Aorta (tissue), 5 donors: ENCODE measurements around the gene CRKL. TPM values are rescaled to one million over a fixed set of nuclear protein-coding genes. Genes with fewer than 3 reads are reported as not detected.
A peak's percentile ranks its signal among the peaks of the same experiment; 100 is the strongest.

Source experiments
- ATAC-seq: fragments of 200-7000 bp; cut with Tn5 transposase; one replicate; pipeline ENCODE4 v1.9.1; 2022; ENCODE audit warnings: moderate library complexity; ENCODE audit not compliant: low FRiP score
- DNase-seq, 2 donors: peaks; one replicate each; pipeline ENCODE4 v3.0.0-alpha.2; 2020
- H3K27ac ChIP-seq, 2 donors: one replicate each; pipeline ENCODE4 v1.5.1; 2013; ENCODE audit warnings: low read length in 2 of 2, mild to moderate bottlenecking in 2 of 2, moderate library complexity in 2 of 2, control low read depth in 1 of 2, inconsistent platforms in 1 of 2, low read depth in 1 of 2
- H3K27me3 ChIP-seq, 2 donors: one replicate each; pipeline ENCODE4 v1.6.1; 2013; ENCODE audit warnings: control low read depth in 1 of 2, low read length in 1 of 2, mild to moderate bottlenecking in 1 of 2, moderate library complexity in 1 of 2; ENCODE audit not compliant: insufficient read depth in 2 of 2, control insufficient read depth in 1 of 2
- H3K36me3 ChIP-seq, 2 donors: one replicate each; pipeline ENCODE4 v1.6.1; 2013; ENCODE audit warnings: control low read depth in 1 of 2, low read length in 1 of 2, mild to moderate bottlenecking in 1 of 2; ENCODE audit not compliant: insufficient read depth in 2 of 2, control insufficient read depth in 1 of 2
- H3K4me1 ChIP-seq, 2 donors: one replicate each; pipeline ENCODE4 v1.6.1; 2013; ENCODE audit warnings: low read length in 2 of 2, control low read depth in 1 of 2, mild to moderate bottlenecking in 1 of 2, moderate library complexity in 1 of 2; ENCODE audit not compliant: insufficient read depth in 2 of 2, control insufficient read depth in 1 of 2
- H3K4me3 ChIP-seq, 2 donors: one replicate each; pipeline ENCODE4 v1.5.1; 2013; ENCODE audit warnings: low read length in 2 of 2, control low read depth in 1 of 2, mild to moderate bottlenecking in 1 of 2
- H3K9me3 ChIP-seq: one replicate; pipeline ENCODE4 v1.6.1; 2013; ENCODE audit warnings: mild to moderate bottlenecking, low read length; ENCODE audit not compliant: control insufficient read depth
- WGBS, 2 donors: extraction: QIAGEN DNeasy Blood & Tissue Kit; methylation state at CpG; one replicate each; pipeline ENCODE4 v1.1.7; 2013; 5-methylcytosine and 5-hydroxymethylcytosine counted together
- intact Hi-C, 2 donors: fragments of 100-400 bp; cut with DNase I; formaldehyde crosslinking; loops; one replicate each; pipeline versions ENCODE4 v1.14.2 to v1.15.0; 2022
- polyA plus RNA-seq, 2 donors: library from polyadenylated mRNA; stranded (reverse); fragments of 200-250 nt; gene quantifications; one replicate each; pipeline ENCODE4 v1.2.3, GENCODE V29; 2013
- total RNA-seq, 2 donors: library from RNA; stranded (reverse); fragmentation: NEBNext Ultra II Directional; extraction: Animal tissue kit (Norgen Biotek cat#: 25700); gene quantifications; one replicate each; pipeline ENCODE4 v1.2.1, GENCODE V29; 2021
- donor health status: healthy with polysubstance abuse.
- donor health status: Bipolar disorder and iron deficiency.
- donor health status: DM: no; HTN: no; CAD: no.
- donor health status: DM: no; HTN: no; CAD: no.
- donor health status: DM: yes; HTN: yes; CAD: no.

CRKL gene
- total and polyA plus RNA-seq, 4 donors: 9.5 to 45.9 (median 25.3) TPM

GRCh38 chr22:20881869-20882815, 35.1 kb upstream of the CRKL start:
- no peak for DNase-seq
- 88 to 92% methylated on average over 9 of the region's 9 CpGs for WGBS, 2 donors
- no peaks in the 10 kb centered on the region for H3K4me1 ChIP-seq
- H3K27me3 ChIP-seq: no peaks in the 10 kb centered on the region
- H3K27ac ChIP-seq: no peak overlapping the region
- intact Hi-C loops: no loop called here
- H3K36me3 ChIP-seq: peaks cover 0 to 6% of the 10 kb centered on the region in 2 donors
- H3K9me3 ChIP-seq: no peaks in the 10 kb centered on the region
- no peak for ATAC-seq
- no peak overlapping the region for H3K4me3 ChIP-seq

- H3K4me3 ChIP-seq: no peak overlapping the region
- no peak overlapping the region for H3K27ac ChIP-seq
- H3K27me3 ChIP-seq: no peaks in the 10 kb centered on the region
- no peaks in the 10 kb centered on the region for H3K9me3 ChIP-seq
- no peak for DNase-seq
- ATAC-seq: no peak
- H3K36me3 ChIP-seq: peaks cover 0 to 6% of the 10 kb centered on the region in 2 donors
- no peaks in the 10 kb centered on the region for H3K4me1 ChIP-seq
- 83 to 86% methylated on average over 6 of the region's 6 CpGs for WGBS, 2 donors
- intact Hi-C loops: no loop called here
These were observed 34.4 kb upstream of the CRKL start for GRCh38 chr22:20882855-20883254.

GRCh38 chr22:20884454-20884853, 32.8 kb upstream of the CRKL start:
- ATAC-seq: no peak
- no peaks in the 10 kb centered on the region for H3K27me3 ChIP-seq
- no peak overlapping the region for H3K4me3 ChIP-seq
- intact Hi-C loops: no loop called here
- no peak overlapping the region for H3K27ac ChIP-seq
- peaks cover 0 to 9% of the 10 kb centered on the region in 2 donors for H3K36me3 ChIP-seq
- WGBS, 2 donors: 73 to 76% methylated on average over 4 of the region's 4 CpGs
- H3K4me1 ChIP-seq: no peaks in the 10 kb centered on the region
- no peaks in the 10 kb centered on the region for H3K9me3 ChIP-seq
- no peak for DNase-seq

GRCh38 chr22:20885017-20885556, 32.1 kb upstream of the CRKL start:
- whole genome bisulfite sequencing, 2 donors: 73% methylated on average over 8 of the region's 8 CpGs
- ATAC-seq: no peak
- Histone ChIP-seq H3K9me3 (no peaks in the 10 kb centered on the region), H3K4me3 (no peak overlapping the region), H3K27me3 (no peaks in the 10 kb centered on the region), H3K27ac (no peak overlapping the region), H3K4me1 (no peaks in the 10 kb centered on the region), H3K36me3 (peaks cover 0 to 10% of the 10 kb centered on the region in 2 donors)
- intact Hi-C loops: loop anchor here in 1 of 2 donors (1.0 to 5.0 kb wide), 2 partner anchors 32 to 97 kb away; partner anchors contain the start of genes CRKL and LZTR1
- no peak for DNase-seq

- intact Hi-C loops: loop anchor here in 1 of 2 donors (1.0 to 5.0 kb wide), 2 partner anchors 32 to 97 kb away; partner anchors contain the start of genes CRKL and LZTR1
- no peaks in the 10 kb centered on the region for H3K4me1 ChIP-seq
- ATAC-seq (peak; percentile 94), DNase-seq (peak; percentile 89 to 93)
- WGBS, 2 donors: 16 to 17% methylated on average over 10 of the region's 10 CpGs
- H3K9me3 ChIP-seq: no peaks in the 10 kb centered on the region
- no peaks in the 10 kb centered on the region for H3K27me3 ChIP-seq
- H3K27ac ChIP-seq: peak overlapping the region in 1 of 2 donors; percentile 13
- peaks cover 0 to 12% of the 10 kb centered on the region in 2 donors for H3K36me3 ChIP-seq
- H3K4me3 ChIP-seq: no peak overlapping the region
These were observed 31.5 kb upstream of the CRKL start for GRCh38 chr22:20885557-20886323.

- WGBS, 2 donors: 84 to 88% methylated on average over 5 of the region's 5 CpGs
These were observed 29.8 kb upstream of the CRKL start for GRCh38 chr22:20887375-20887774.

GRCh38 chr22:20889025-20889704, 28.0 kb upstream of the CRKL start:
- Histone ChIP-seq H3K9me3 (no peaks in the 10 kb centered on the region), H3K4me1 (no peaks in the 10 kb centered on the region), H3K36me3 (peaks cover 0 to 8% of the 10 kb centered on the region in 2 donors), H3K4me3 (no peak overlapping the region), H3K27me3 (no peaks in the 10 kb centered on the region), H3K27ac (no peak overlapping the region)
- ATAC-seq (no peak), DNase-seq (no peak)
- 91 to 92% methylated on average over 6 of the region's 6 CpGs for WGBS, 2 donors
- intact Hi-C loops: loop anchor here in 1 of 2 donors (5.0 kb wide), 1 partner anchor 93 kb away; the partner anchor contains the start of gene LZTR1

More at GRCh38 chr22:20887375-20887774, 29.8 kb upstream of the CRKL start:
- intact Hi-C loops: loop anchor here in 1 of 2 donors (5.0 kb wide), 1 partner anchor 95 kb away; the partner anchor contains the start of gene LZTR1
- Histone ChIP-seq H3K36me3 (peaks cover 0 to 12% of the 10 kb centered on the region in 2 donors), H3K4me1 (no peaks in the 10 kb centered on the region), H3K4me3 (no peak overlapping the region), H3K9me3 (no peaks in the 10 kb centered on the region), H3K27ac (no peak overlapping the region), H3K27me3 (no peaks in the 10 kb centered on the region)
- ATAC-seq (no peak), DNase-seq (no peak)
